Muscle layer of duodenum (tissue), 2 donors: ENCODE measurements around the gene POTEM.
"Not testable (repeated sequence)": the region's sequence is repeated elsewhere in the genome, so short reads cannot be mapped to it uniquely, and the experiment has no call there.

ENCODE experiments used
- H3K27ac ChIP-seq: one replicate; pipeline ENCODE4 v1.7.0; 2013; ENCODE audit warnings: mild to moderate bottlenecking, low read length
- H3K27me3 ChIP-seq: one replicate; pipeline ENCODE4 v1.7.0; 2013; ENCODE audit warnings: low read depth, mild to moderate bottlenecking, control low read depth, low read length
- H3K36me3 ChIP-seq, 2 donors: one replicate each; pipeline ENCODE4 v1.7.0; 2013; ENCODE audit warnings: low read length in 2 of 2, control low read depth in 1 of 2, mild to moderate bottlenecking in 1 of 2; ENCODE audit not compliant: insufficient read depth in 2 of 2, control insufficient read depth in 1 of 2
- H3K4me1 ChIP-seq, 2 donors: one replicate each; pipeline ENCODE4 v1.7.0; 2013; ENCODE audit warnings: low read length in 2 of 2, mild to moderate bottlenecking in 2 of 2, control low read depth in 1 of 2, moderate library complexity in 1 of 2; ENCODE audit not compliant: insufficient read depth in 2 of 2, control insufficient read depth in 1 of 2
- H3K4me3 ChIP-seq, 2 donors: one replicate each; pipeline ENCODE4 v1.7.0; 2013; ENCODE audit warnings: low read length in 2 of 2, low read depth in 1 of 2, mild to moderate bottlenecking in 1 of 2
- H3K9me3 ChIP-seq, 2 donors: one replicate each; pipeline ENCODE4 v1.7.0; 2013; ENCODE audit warnings: low read length in 2 of 2, control low read depth in 1 of 2, mild to moderate bottlenecking in 1 of 2; ENCODE audit not compliant: control insufficient read depth in 1 of 2
- donor health status: healthy.

Gene POTEM

GRCh38 chr14:19038785-19039184 is 71.6 kb downstream of the POTEM start:
- H3K27ac ChIP-seq, H3K4me3 ChIP-seq, H3K9me3 ChIP-seq, H3K4me1 ChIP-seq, H3K36me3 ChIP-seq, H3K27me3 ChIP-seq: not testable (repeated sequence)

DNA sequence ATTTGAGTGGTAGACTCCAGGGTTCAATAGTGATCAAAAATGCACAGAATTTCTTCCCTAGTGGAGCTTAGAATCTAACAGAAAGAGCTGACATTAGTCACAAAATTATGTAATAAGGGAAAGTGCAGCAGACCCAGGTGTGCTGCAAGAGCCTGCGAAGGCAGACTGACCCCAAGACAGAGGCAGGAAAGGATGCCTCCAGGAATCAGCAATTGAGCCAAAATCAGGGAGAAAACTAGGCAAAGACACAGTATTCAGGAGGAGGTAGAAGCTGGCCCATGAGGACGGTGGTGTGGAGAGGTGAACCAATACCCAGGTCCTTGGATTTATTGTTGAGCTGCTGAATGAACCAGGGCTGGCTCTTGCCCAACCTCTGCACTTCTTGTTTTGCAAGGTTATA is 76.2 kb downstream of the POTEM start:
- not testable (repeated sequence) for H3K9me3 ChIP-seq, H3K4me1 ChIP-seq, H3K27me3 ChIP-seq, H3K4me3 ChIP-seq, H3K36me3 ChIP-seq, H3K27ac ChIP-seq
